ENCODE results near the gene KRTAP5-5.

- no peak for TF ChIP-seq CTCF (conservative IDR thresholded peaks at IDR 0.05; ENCODE audit: low read length)
- no peak for TF ChIP-seq EZH2phosphoT487 (IDR thresholded peaks at IDR 0.05; ENCODE audit: borderline replicate concordance)
These were observed 47.6 kb upstream of the KRTAP5-5 start for GRCh38 chr11:1581976-1582375.

Data from Loucy (cell line).